Measurements from ENCODE around the gene UTS2.

DNA sequence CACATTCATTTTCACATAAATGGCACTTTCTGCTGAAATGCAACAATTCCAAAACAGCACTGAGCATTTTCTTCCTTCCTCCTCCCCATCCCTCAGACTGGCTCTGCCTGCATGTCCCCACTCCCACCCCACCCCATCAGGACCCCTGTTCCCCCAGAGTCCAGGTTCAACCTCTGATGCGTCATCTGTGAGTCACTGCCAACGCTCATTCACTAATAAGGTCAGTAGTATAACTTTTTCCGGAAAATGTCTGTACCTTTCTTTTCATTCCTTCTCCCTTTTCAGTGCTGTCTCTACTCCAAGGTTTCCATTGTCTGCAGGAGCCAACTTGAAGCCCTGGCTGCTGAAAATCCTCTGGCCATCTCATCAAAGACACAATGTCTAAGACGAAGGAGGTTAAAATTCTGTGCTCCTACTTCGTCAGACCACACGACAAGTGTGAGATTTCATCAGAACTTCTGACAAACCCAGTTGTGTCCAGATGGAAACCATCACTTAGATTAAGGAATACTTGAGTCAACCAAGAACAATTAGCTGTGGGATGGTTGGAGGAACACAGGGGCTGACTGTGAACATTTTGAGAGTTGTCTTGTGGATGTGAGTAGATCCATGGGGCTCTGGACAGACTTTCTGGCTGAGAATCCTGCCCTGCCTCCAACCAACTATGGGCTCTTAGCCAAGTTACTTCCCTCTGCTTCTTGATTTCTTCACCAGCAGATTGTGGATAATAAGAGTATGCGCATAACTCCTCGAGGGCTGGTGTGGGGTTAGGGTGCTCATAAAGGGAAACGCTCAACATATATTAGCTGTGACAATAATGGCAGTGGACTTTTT, 35.6 kb upstream of the UTS2 start:
- TF ChIP-seq POLR2AphosphoS5 (IDR thresholded peaks at IDR 0.05; ENCODE audit: low read depth, low read length) (no peak), TAF1 (IDR thresholded peaks at IDR 0.05; ENCODE audit: borderline replicate concordance, insufficient read depth, low read length) (no peak), SIN3A (IDR thresholded peaks at IDR 0.05; ENCODE audit: borderline replicate concordance, insufficient read depth, low read length) (no peak)
- TF ChIP-seq, protein P1, sequence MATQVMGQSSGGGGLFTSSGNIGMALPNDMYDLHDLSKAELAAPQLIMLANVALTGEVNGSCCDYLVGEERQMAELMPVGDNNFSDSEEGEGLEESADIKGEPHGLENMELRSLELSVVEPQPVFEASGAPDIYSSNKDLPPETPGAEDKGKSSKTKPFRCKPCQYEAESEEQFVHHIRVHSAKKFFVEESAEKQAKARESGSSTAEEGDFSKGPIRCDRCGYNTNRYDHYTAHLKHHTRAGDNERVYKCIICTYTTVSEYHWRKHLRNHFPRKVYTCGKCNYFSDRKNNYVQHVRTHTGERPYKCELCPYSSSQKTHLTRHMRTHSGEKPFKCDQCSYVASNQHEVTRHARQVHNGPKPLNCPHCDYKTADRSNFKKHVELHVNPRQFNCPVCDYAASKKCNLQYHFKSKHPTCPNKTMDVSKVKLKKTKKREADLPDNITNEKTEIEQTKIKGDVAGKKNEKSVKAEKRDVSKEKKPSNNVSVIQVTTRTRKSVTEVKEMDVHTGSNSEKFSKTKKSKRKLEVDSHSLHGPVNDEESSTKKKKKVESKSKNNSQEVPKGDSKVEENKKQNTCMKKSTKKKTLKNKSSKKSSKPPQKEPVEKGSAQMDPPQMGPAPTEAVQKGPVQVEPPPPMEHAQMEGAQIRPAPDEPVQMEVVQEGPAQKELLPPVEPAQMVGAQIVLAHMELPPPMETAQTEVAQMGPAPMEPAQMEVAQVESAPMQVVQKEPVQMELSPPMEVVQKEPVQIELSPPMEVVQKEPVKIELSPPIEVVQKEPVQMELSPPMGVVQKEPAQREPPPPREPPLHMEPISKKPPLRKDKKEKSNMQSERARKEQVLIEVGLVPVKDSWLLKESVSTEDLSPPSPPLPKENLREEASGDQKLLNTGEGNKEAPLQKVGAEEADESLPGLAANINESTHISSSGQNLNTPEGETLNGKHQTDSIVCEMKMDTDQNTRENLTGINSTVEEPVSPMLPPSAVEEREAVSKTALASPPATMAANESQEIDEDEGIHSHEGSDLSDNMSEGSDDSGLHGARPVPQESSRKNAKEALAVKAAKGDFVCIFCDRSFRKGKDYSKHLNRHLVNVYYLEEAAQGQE (IDR thresholded peaks at IDR 0.05; ENCODE audit: insufficient read depth in 1 of 2, low read depth in 2 of 2, low read length in 2 of 2), result no peak

Measured in PFSK-1 (cell line).